Neural progenitor cell (in vitro differentiated cells): ENCODE results near the gene IL16. TPM values are rescaled to one million over a fixed set of nuclear protein-coding genes. Genes with fewer than 3 reads are reported as not detected.

Experiments used
- DNase-seq: peaks from one replicate; pipeline ENCODE4 v3.0.0-alpha.2; 2016; ENCODE audit warnings: low spot score
- H2AFZ ChIP-seq: fragments of 200-600 bp; sonication (generic); replicated peaks from 2 replicates; pipeline ENCODE4 v1.6.1; 2016; ENCODE audit warnings: antibody characterized with exemption
- H3F3A ChIP-seq: fragments of 200-600 bp; sonication (generic); 2 replicates; pipeline ENCODE4 v1.6.1; 2016; ENCODE audit warnings: antibody characterized with exemption, low read depth
- H3K27ac ChIP-seq: fragments of 200-600 bp; sonication (generic); 2 replicates; pipeline ENCODE4 v1.5.1; 2016; ENCODE audit warnings: mild to moderate bottlenecking
- H3K27me3 ChIP-seq: fragments of 200-600 bp; sonication (generic); 2 replicates; pipeline ENCODE4 v1.6.1; 2016; ENCODE audit warnings: mild to moderate bottlenecking, moderate library complexity
- H3K36me3 ChIP-seq: fragments of 200-600 bp; sonication (generic); 2 replicates; pipeline ENCODE4 v1.5.1; 2016
- H3K4me1 ChIP-seq: fragments of 200-600 bp; sonication (generic); 2 replicates; pipeline ENCODE4 v1.6.1; 2016; ENCODE audit warnings: mixed run types
- H3K4me2 ChIP-seq: fragments of 200-600 bp; sonication (generic); 2 replicates; pipeline ENCODE4 v1.6.1; 2016
- H3K4me3 ChIP-seq: fragments of 200-600 bp; sonication (generic); 2 replicates; pipeline ENCODE4 v1.5.1; 2016
- H3K79me2 ChIP-seq: fragments of 200-600 bp; sonication (generic); 2 replicates; pipeline ENCODE4 v1.6.1; 2016; ENCODE audit warnings: low read depth
- H3K9ac ChIP-seq: fragments of 200-600 bp; sonication (generic); 2 replicates; pipeline ENCODE4 v1.6.1; 2016
- H3K9me3 ChIP-seq: fragments of 200-600 bp; sonication (generic); 2 replicates; pipeline ENCODE4 v1.5.1; 2016; ENCODE audit warnings: low read depth
- H4K20me1 ChIP-seq: fragments of 200-600 bp; sonication (generic); 2 replicates; pipeline ENCODE4 v1.6.1; 2016; ENCODE audit warnings: low read depth
- H3K27ac Mint-ChIP-seq: 3 replicates; pipeline ENCODE4 v1.8.0; 2021; ENCODE audit warnings: mixed read lengths
- H3K27me3 Mint-ChIP-seq: 2 replicates; pipeline ENCODE4 v1.8.0; 2022; ENCODE audit warnings: low read depth, mild to moderate bottlenecking, inconsistent platforms, moderate library complexity, mixed read lengths; ENCODE audit not compliant: insufficient read depth
- H3K36me3 Mint-ChIP-seq: 3 replicates; pipeline ENCODE4 v1.8.0; 2021; ENCODE audit warnings: mixed read lengths
- H3K4me1 Mint-ChIP-seq: 3 replicates; pipeline ENCODE4 v1.8.0; 2021; ENCODE audit warnings: mixed read lengths
- H3K4me3 Mint-ChIP-seq: 3 replicates; pipeline ENCODE4 v1.8.0; 2021; ENCODE audit warnings: mild to moderate bottlenecking, moderate library complexity, mixed read lengths
- H3K9me3 Mint-ChIP-seq: 3 replicates; pipeline ENCODE4 v1.8.0; 2020; ENCODE audit warnings: mixed read lengths
- CTCF ChIP-seq: fragments of 200-600 bp; sonication (generic); IDR thresholded peaks from 2 replicates; pipeline ENCODE4 v1.5.1; 2017; ENCODE audit warnings: antibody characterized with exemption, mild to moderate bottlenecking
- EZH2 ChIP-seq: fragments of 200-600 bp; sonication (generic); IDR thresholded peaks from 2 replicates; pipeline ENCODE4 v1.6.1; 2017; ENCODE audit warnings: antibody characterized with exemption, mild to moderate bottlenecking, moderate library complexity
- EZH2phosphoT487 ChIP-seq: fragments of 200-600 bp; sonication (generic); IDR thresholded peaks from 2 replicates; pipeline ENCODE4 v1.6.1; 2017; ENCODE audit warnings: antibody characterized with exemption
- total RNA-seq: library from RNA; depleted of rRNA; stranded (reverse); fragments of >200 nt; gene quantifications from 2 replicates; pipeline ENCODE4 v1.2.3, GENCODE V29; 2015; ENCODE audit warnings: low replicate concordance

Gene IL16
- total RNA-seq, 1 donor from 2014 or later: not detected

- H3K4me2 ChIP-seq: no peak overlapping the region
- peaks cover 5% of the 10 kb centered on the region for H3K9me3 Mint-ChIP-seq
- no peak overlapping the region for H3K27ac Mint-ChIP-seq
- no peak overlapping the region for H3K4me3 Mint-ChIP-seq
- no peaks in the 10 kb centered on the region for H3K9me3 ChIP-seq
- H3K4me3 ChIP-seq: no peak overlapping the region
- DNase-seq: peak; percentile 38
- no peak overlapping the region for H2AFZ ChIP-seq
- H3K27me3 ChIP-seq: peaks cover 3% of the 10 kb centered on the region
- no peak for TF ChIP-seq EZH2
- TF ChIP-seq CTCF: no peak
- TF ChIP-seq EZH2phosphoT487: no peak
- no peak overlapping the region for H3K27ac ChIP-seq
- no peak overlapping the region for H3K9ac ChIP-seq
- H3K36me3 Mint-ChIP-seq: no peaks in the 10 kb centered on the region
- peaks cover 7% of the 10 kb centered on the region for H3K4me1 Mint-ChIP-seq
- H3K36me3 ChIP-seq: no peaks in the 10 kb centered on the region
- no peaks in the 10 kb centered on the region for H3K4me1 ChIP-seq
- no peaks in the 10 kb centered on the region for H3F3A ChIP-seq
- peaks cover under 1% of the 10 kb centered on the region for H3K27me3 Mint-ChIP-seq
- H4K20me1 ChIP-seq: no peaks in the 10 kb centered on the region
- no peaks in the 10 kb centered on the region for H3K79me2 ChIP-seq
Measured at GRCh38 chr15:81255315-81255957, 58.8 kb downstream of the IL16 start.

GRCh38 chr15:81255958-81256320, 59.3 kb downstream of the IL16 start:
- peaks cover 7% of the 10 kb centered on the region for H3K4me1 Mint-ChIP-seq
- Histone ChIP-seq H3K9ac (no peak overlapping the region), H4K20me1 (no peaks in the 10 kb centered on the region), H3K27ac (no peak overlapping the region), H3K27me3 (peaks cover 3% of the 10 kb centered on the region), H3K36me3 (no peaks in the 10 kb centered on the region), H3K4me2 (no peak overlapping the region), H3K4me3 (no peak overlapping the region), H3K9me3 (no peaks in the 10 kb centered on the region), H3K4me1 (no peaks in the 10 kb centered on the region), H3F3A (no peaks in the 10 kb centered on the region), H2AFZ (no peak overlapping the region), H3K79me2 (no peaks in the 10 kb centered on the region)
- DNase-seq: no peak
- H3K27me3 Mint-ChIP-seq: peaks cover 2% of the 10 kb centered on the region
- no peak overlapping the region for H3K4me3 Mint-ChIP-seq
- H3K36me3 Mint-ChIP-seq: no peaks in the 10 kb centered on the region
- peaks cover 4% of the 10 kb centered on the region for H3K9me3 Mint-ChIP-seq
- no peak overlapping the region for H3K27ac Mint-ChIP-seq
- TF ChIP-seq EZH2phosphoT487 (no peak), CTCF (no peak), EZH2 (no peak)

GRCh38 chr15:81256916-81257315, 60.2 kb downstream of the IL16 start:
- Histone ChIP-seq H3K36me3 (no peaks in the 10 kb centered on the region), H3K4me3 (no peak overlapping the region), H3K27ac (no peak overlapping the region), H2AFZ (no peak overlapping the region), H4K20me1 (no peaks in the 10 kb centered on the region), H3K27me3 (peaks cover 3% of the 10 kb centered on the region), H3K79me2 (no peaks in the 10 kb centered on the region), H3K4me1 (no peaks in the 10 kb centered on the region), H3K9me3 (no peaks in the 10 kb centered on the region), H3F3A (no peaks in the 10 kb centered on the region), H3K9ac (no peak overlapping the region), H3K4me2 (no peak overlapping the region)
- Mint-ChIP-seq H3K9me3 (no peaks in the 10 kb centered on the region), H3K27me3 (peaks cover 2% of the 10 kb centered on the region), H3K4me1 (peaks cover 7% of the 10 kb centered on the region), H3K36me3 (no peaks in the 10 kb centered on the region), H3K4me3 (no peak overlapping the region), H3K27ac (no peak overlapping the region)
- DNase-seq: peak; percentile 38
- TF ChIP-seq CTCF (peak; percentile 56), EZH2phosphoT487 (no peak)
